ENCODE results near the gene FAM234B. TPM values are rescaled to one million over a fixed set of nuclear protein-coding genes. Genes with fewer than 3 reads are reported as not detected.

The FAM234B gene
- total and polyA plus RNA-seq, 11 donors: 1.2 to 3.5 (median 2.5) TPM

GRCh38 chr12:12999959-13000615 is 44.1 kb upstream of the FAM234B start, which contains the start of gene HEBP1:
Gene HEBP1, minus strand, starts transcription at chr12:13000265. Its CDS starts 151 bp downstream, at chr12:13000114.
- peak; percentile 96 to 99 (median 98) for DNase-seq
- peak in 1 of 2 donors; percentile 94 for TF ChIP-seq POLR2A (IDR thresholded peaks at IDR 0.05)
- no peak for TF ChIP-seq CTCF (IDR thresholded peaks at IDR 0.05)
- WGBS, 4 donors: 0 to 1% (median 1%) methylated on average over 38 to 69 of the region's 69 CpGs
- H3K36me3 ChIP-seq: no peaks in the 10 kb centered on the region
- H3K9me3 ChIP-seq: no peaks in the 10 kb centered on the region
- no peaks in the 10 kb centered on the region for H3K27me3 ChIP-seq
- intact Hi-C loops (cut with DNase I): loop anchor here in 8 of 10 donors (2.0 to 10.0 kb wide), 11 partner anchors 37 to 232 kb away; partner anchors contain the start of genes EMP1 (in 1 of the 8) and FAM234B (in 1 of the 8)
- peak within 1 kb of the TSS; percentile 65 to 94 (median 87) for H3K4me3 ChIP-seq
- peak within 1 kb of the TSS; percentile 28 to 98 (median 90) for H3K27ac ChIP-seq
- H3K4me1 ChIP-seq: peaks cover 0 to 64% (median 19%) of the 10 kb centered on the region in 12 donors
- peak; percentile 98 to 99 (median 98) for ATAC-seq

GRCh38 chr12:13000616-13000924 is 43.6 kb upstream of the FAM234B start:
- intact Hi-C loops (cut with DNase I): loop anchor here in 8 of 10 donors (2.0 to 10.0 kb wide), 9 partner anchors 37 to 224 kb away; partner anchors contain the start of gene EMP1 (in 1 of the 8)
- TF ChIP-seq CTCF (IDR thresholded peaks at IDR 0.05) (no peak), POLR2A (IDR thresholded peaks at IDR 0.05) (no peak)
- no peaks in the 10 kb centered on the region for H3K27me3 ChIP-seq
- H3K36me3 ChIP-seq: no peaks in the 10 kb centered on the region
- ATAC-seq: peak; percentile 21 to 47 (median 36)
- no peaks in the 10 kb centered on the region for H3K9me3 ChIP-seq
- no peak for DNase-seq
- peaks cover 0 to 64% (median 19%) of the 10 kb centered on the region in 12 donors for H3K4me1 ChIP-seq
- peak overlapping the region; percentile 37 to 94 (median 85) for H3K4me3 ChIP-seq
- peak overlapping the region; percentile 28 to 98 (median 90) for H3K27ac ChIP-seq
- WGBS, 4 donors: 0 to 1% (median 0%) methylated on average over 16 of the region's 16 CpGs

GRCh38 chr12:13000925-13001774 is 43.0 kb upstream of the FAM234B start:
- DNase-seq: peak; percentile 40 to 77 (median 64)
- peaks cover 0 to 63% (median 19%) of the 10 kb centered on the region in 12 donors for H3K4me1 ChIP-seq
- ATAC-seq: peak in 3 of 4 donors; percentile 23 to 45 (median 36)
- WGBS, 4 donors: 1 to 2% (median 1%) methylated on average over 20 to 82 of the region's 82 CpGs
- peak in 11 of 12 donors; percentile 18 to 66 (median 51) for TF ChIP-seq CTCF (IDR thresholded peaks at IDR 0.05)
- TF ChIP-seq POLR2A (IDR thresholded peaks at IDR 0.05): no peak
- no peaks in the 10 kb centered on the region for H3K9me3 ChIP-seq
- intact Hi-C loops (cut with DNase I): loop anchor here in 8 of 10 donors (2.0 to 10.0 kb wide), 9 partner anchors 36 to 224 kb away; partner anchors contain the start of gene EMP1 (in 1 of the 8)
- no peaks in the 10 kb centered on the region for H3K27me3 ChIP-seq
- peak overlapping the region; percentile 28 to 98 (median 90) for H3K27ac ChIP-seq
- peak overlapping the region; percentile 37 to 94 (median 85) for H3K4me3 ChIP-seq
- no peaks in the 10 kb centered on the region for H3K36me3 ChIP-seq

GRCh38 chr12:13001775-13002040 is 42.5 kb upstream of the FAM234B start:
- H3K4me1 ChIP-seq: peaks cover 0 to 57% (median 18%) of the 10 kb centered on the region in 12 donors
- ATAC-seq (no peak), DNase-seq (peak in 1 of 5 donors; percentile 29)
- H3K36me3 ChIP-seq: no peaks in the 10 kb centered on the region
- WGBS, 4 donors: 43 to 56% (median 45%) methylated on average over 13 to 16 of the region's 16 CpGs
- intact Hi-C loops (cut with DNase I): loop anchor here in 8 of 10 donors (2.0 to 10.0 kb wide), 9 partner anchors 36 to 223 kb away; partner anchors contain the start of gene EMP1 (in 1 of the 8)
- H3K27ac ChIP-seq: peak overlapping the region; percentile 28 to 98 (median 90)
- peak overlapping the region; percentile 37 to 94 (median 85) for H3K4me3 ChIP-seq
- TF ChIP-seq CTCF (IDR thresholded peaks at IDR 0.05): no peak
- no peaks in the 10 kb centered on the region for H3K27me3 ChIP-seq
- no peaks in the 10 kb centered on the region for H3K9me3 ChIP-seq
